Measurements from ENCODE around the gene WSCD2. TPM values are rescaled to one million over a fixed set of nuclear protein-coding genes. Genes with fewer than 3 reads are reported as not detected.

The WSCD2 gene
- total and polyA plus RNA-seq, 3 experiments from 2014 or later, result 0.39 TPM; not detected in 2

- Histone ChIP-seq H3K4me3 (ENCODE audit: low read length) (no peak overlapping the region), H3K4me1 (ENCODE audit: insufficient read depth, low read length) (no peaks in the 10 kb centered on the region), H3K27me3 (ENCODE audit: insufficient read depth, low read length, poor library complexity, severe bottlenecking) (no peaks in the 10 kb centered on the region), H3K36me3 (ENCODE audit: insufficient read depth, low read length) (no peaks in the 10 kb centered on the region), H3K9me3 (ENCODE audit: low read length) (no peaks in the 10 kb centered on the region), H3K27ac (ENCODE audit: low read depth, low read length) (no peak overlapping the region)
- Mint-ChIP-seq H3K27ac (no peak overlapping the region), H3K4me3 (no peak overlapping the region), H3K36me3 (no peaks in the 10 kb centered on the region), H3K4me1 (no peaks in the 10 kb centered on the region), H3K9me3 (no peaks in the 10 kb centered on the region), H3K27me3 (peaks cover 3 to 12% of the 10 kb centered on the region in 2 donors)
- no peak for DNase-seq
- ChIA-PET CTCF (no interaction called here), POLR2A (no interaction called here)
Observed at GRCh38 chr12:108176292-108176691, 47.2 kb downstream of the WSCD2 start.

- Mint-ChIP-seq H3K4me3 (no peak overlapping the region), H3K36me3 (no peaks in the 10 kb centered on the region), H3K27me3 (peaks cover 3 to 12% of the 10 kb centered on the region in 2 donors), H3K27ac (no peak overlapping the region), H3K4me1 (no peaks in the 10 kb centered on the region), H3K9me3 (no peaks in the 10 kb centered on the region)
- no peaks in the 10 kb centered on the region for H3K9me3 ChIP-seq (ENCODE audit: low read length)
- no peak overlapping the region for H3K4me3 ChIP-seq (ENCODE audit: low read length)
- no peak overlapping the region for H3K27ac ChIP-seq (ENCODE audit: low read depth, low read length)
- CTCF ChIA-PET, result no interaction called here
- H3K4me1 ChIP-seq (ENCODE audit: insufficient read depth, low read length), result no peaks in the 10 kb centered on the region
- POLR2A ChIA-PET, result no interaction called here
- no peak for DNase-seq
- no peaks in the 10 kb centered on the region for H3K27me3 ChIP-seq (ENCODE audit: insufficient read depth, low read length, poor library complexity, severe bottlenecking)
- no peaks in the 10 kb centered on the region for H3K36me3 ChIP-seq (ENCODE audit: insufficient read depth, low read length)
Observed at GRCh38 chr12:108177131-108177530, 48.0 kb downstream of the WSCD2 start.

DNA sequence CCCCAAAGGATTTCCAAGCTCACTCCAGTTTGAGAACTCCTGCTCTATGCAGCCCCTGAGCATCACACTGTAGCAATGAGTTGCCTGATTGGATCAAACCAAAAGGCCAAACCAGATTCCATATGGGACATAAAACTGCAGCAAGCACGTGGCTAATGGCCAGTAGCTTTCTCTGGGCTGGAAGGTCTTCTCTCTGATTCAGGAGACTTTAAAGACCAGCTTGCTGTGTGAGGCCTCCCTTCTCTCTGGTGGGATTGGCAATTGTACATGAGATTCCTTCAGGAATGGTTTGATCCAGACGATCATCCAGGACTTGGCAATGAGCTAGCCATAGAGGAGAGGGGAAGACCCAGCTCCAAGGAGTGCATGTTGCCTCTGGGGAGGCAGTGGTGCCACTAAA is 50.2 kb downstream of the WSCD2 start:
- Mint-ChIP-seq H3K36me3 (no peaks in the 10 kb centered on the region), H3K27me3 (peaks cover 3 to 8% of the 10 kb centered on the region in 2 donors), H3K9me3 (no peaks in the 10 kb centered on the region), H3K27ac (no peak overlapping the region), H3K4me1 (no peaks in the 10 kb centered on the region), H3K4me3 (no peak overlapping the region)
- no peak overlapping the region for H3K4me3 ChIP-seq (ENCODE audit: low read length)
- H3K4me1 ChIP-seq (ENCODE audit: insufficient read depth, low read length), result no peaks in the 10 kb centered on the region
- POLR2A ChIA-PET, result no interaction called here
- no peak overlapping the region for H3K27ac ChIP-seq (ENCODE audit: low read depth, low read length)
- H3K27me3 ChIP-seq (ENCODE audit: insufficient read depth, low read length, poor library complexity, severe bottlenecking), result no peaks in the 10 kb centered on the region
- no peak for DNase-seq
- CTCF ChIA-PET, result no interaction called here
- H3K36me3 ChIP-seq (ENCODE audit: insufficient read depth, low read length), result no peaks in the 10 kb centered on the region
- no peaks in the 10 kb centered on the region for H3K9me3 ChIP-seq (ENCODE audit: low read length)

GRCh38 chr12:108180255-108181094 is 51.4 kb downstream of the WSCD2 start:
- Mint-ChIP-seq H3K4me1 (no peaks in the 10 kb centered on the region), H3K36me3 (no peaks in the 10 kb centered on the region), H3K27me3 (peaks cover 3 to 8% of the 10 kb centered on the region in 2 donors), H3K4me3 (no peak overlapping the region), H3K9me3 (no peaks in the 10 kb centered on the region), H3K27ac (no peak overlapping the region)
- ChIA-PET POLR2A (no interaction called here), CTCF (no interaction called here)
- no peaks in the 10 kb centered on the region for H3K4me1 ChIP-seq (ENCODE audit: insufficient read depth, low read length)
- H3K9me3 ChIP-seq (ENCODE audit: low read length), result no peaks in the 10 kb centered on the region
- no peak for DNase-seq
- no peaks in the 10 kb centered on the region for H3K36me3 ChIP-seq (ENCODE audit: insufficient read depth, low read length)
- H3K4me3 ChIP-seq (ENCODE audit: low read length), result no peak overlapping the region
- H3K27me3 ChIP-seq (ENCODE audit: insufficient read depth, low read length, poor library complexity, severe bottlenecking), result no peaks in the 10 kb centered on the region
- H3K27ac ChIP-seq (ENCODE audit: low read depth, low read length), result no peak overlapping the region

- Mint-ChIP-seq H3K27me3 (peaks cover 3 to 8% of the 10 kb centered on the region in 2 donors), H3K27ac (no peak overlapping the region), H3K36me3 (no peaks in the 10 kb centered on the region), H3K4me3 (no peak overlapping the region), H3K4me1 (no peaks in the 10 kb centered on the region), H3K9me3 (no peaks in the 10 kb centered on the region)
- CTCF ChIA-PET, result no interaction called here
- no peaks in the 10 kb centered on the region for H3K27me3 ChIP-seq (ENCODE audit: insufficient read depth, low read length, poor library complexity, severe bottlenecking)
- no peaks in the 10 kb centered on the region for H3K36me3 ChIP-seq (ENCODE audit: insufficient read depth, low read length)
- no peaks in the 10 kb centered on the region for H3K4me1 ChIP-seq (ENCODE audit: insufficient read depth, low read length)
- no peak overlapping the region for H3K27ac ChIP-seq (ENCODE audit: low read depth, low read length)
- DNase-seq, result no peak
- H3K4me3 ChIP-seq (ENCODE audit: low read length), result no peak overlapping the region
- H3K9me3 ChIP-seq (ENCODE audit: low read length), result no peaks in the 10 kb centered on the region
- POLR2A ChIA-PET, result no interaction called here
Observed at GRCh38 chr12:108181095-108181454, 52.0 kb downstream of the WSCD2 start.

DNA sequence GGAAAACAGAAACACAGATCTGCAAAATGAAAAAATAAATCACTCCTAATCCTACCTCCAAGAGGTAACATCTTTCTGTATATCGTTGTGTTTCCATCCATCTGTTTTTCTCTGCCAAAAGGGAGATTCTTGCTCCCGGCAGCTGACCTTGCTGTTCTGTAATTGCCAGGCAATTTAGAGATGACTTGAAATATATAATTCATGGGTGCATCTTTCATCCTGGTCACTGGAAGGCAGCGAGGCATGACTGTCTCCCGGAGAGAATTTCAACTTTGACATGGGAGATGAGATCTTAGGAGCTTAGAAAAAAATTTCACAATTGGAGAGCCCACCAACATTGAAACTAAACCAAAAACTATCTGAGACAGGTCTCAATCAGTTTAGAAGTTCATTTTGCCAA is 53.0 kb downstream of the WSCD2 start:
- CTCF ChIA-PET, result no interaction called here
- H3K36me3 Mint-ChIP-seq, result no peaks in the 10 kb centered on the region
- Histone ChIP-seq H3K4me3 (ENCODE audit: low read length) (no peak overlapping the region), H3K9me3 (ENCODE audit: low read length) (no peaks in the 10 kb centered on the region), H3K4me1 (ENCODE audit: insufficient read depth, low read length) (no peaks in the 10 kb centered on the region), H3K27me3 (ENCODE audit: insufficient read depth, low read length, poor library complexity, severe bottlenecking) (no peaks in the 10 kb centered on the region), H3K36me3 (ENCODE audit: insufficient read depth, low read length) (no peaks in the 10 kb centered on the region), H3K27ac (ENCODE audit: low read depth, low read length) (no peak overlapping the region)
- no peaks in the 10 kb centered on the region for H3K9me3 Mint-ChIP-seq
- H3K4me3 Mint-ChIP-seq, result no peak overlapping the region
- H3K4me1 Mint-ChIP-seq, result no peaks in the 10 kb centered on the region
- no peak for DNase-seq
- no peak overlapping the region for H3K27ac Mint-ChIP-seq
- POLR2A ChIA-PET, result no interaction called here
- peaks cover 3 to 15% of the 10 kb centered on the region in 2 donors for H3K27me3 Mint-ChIP-seq

DNA sequence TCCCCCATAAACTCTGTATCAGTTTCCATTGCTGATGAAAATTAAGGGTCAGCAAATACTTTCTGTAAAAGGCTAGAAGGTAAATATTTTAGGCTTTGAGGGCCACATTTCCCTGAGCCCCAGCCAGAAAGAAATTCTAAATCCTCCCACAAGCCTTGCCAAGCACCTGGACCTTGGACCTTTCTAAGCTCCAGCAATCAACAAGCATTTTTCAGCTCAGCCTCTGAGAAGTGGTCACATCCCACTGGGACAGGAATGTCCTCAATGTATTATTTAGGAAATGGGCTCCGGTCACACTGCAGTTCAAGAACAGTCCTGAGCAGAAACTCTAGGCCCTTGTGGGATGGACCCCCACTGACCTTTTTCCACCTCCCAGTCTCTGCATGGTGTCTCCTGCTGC is 55.9 kb downstream of the WSCD2 start:
- H3K9me3 ChIP-seq (ENCODE audit: low read length), result no peaks in the 10 kb centered on the region
- DNase-seq, result no peak
- H3K4me1 Mint-ChIP-seq, result no peaks in the 10 kb centered on the region
- no peak overlapping the region for H3K4me3 Mint-ChIP-seq
- no peaks in the 10 kb centered on the region for H3K36me3 ChIP-seq (ENCODE audit: insufficient read depth, low read length)
- peaks cover 3 to 13% of the 10 kb centered on the region in 2 donors for H3K27me3 Mint-ChIP-seq
- H3K27me3 ChIP-seq (ENCODE audit: insufficient read depth, low read length, poor library complexity, severe bottlenecking), result no peaks in the 10 kb centered on the region
- no peak overlapping the region for H3K4me3 ChIP-seq (ENCODE audit: low read length)
- no peak overlapping the region for H3K27ac Mint-ChIP-seq
- CTCF ChIA-PET, result no interaction called here
- H3K27ac ChIP-seq (ENCODE audit: low read depth, low read length), result no peak overlapping the region
- H3K4me1 ChIP-seq (ENCODE audit: insufficient read depth, low read length), result no peaks in the 10 kb centered on the region
- POLR2A ChIA-PET, result no interaction called here
- H3K36me3 Mint-ChIP-seq, result no peaks in the 10 kb centered on the region
- H3K9me3 Mint-ChIP-seq, result no peaks in the 10 kb centered on the region

GRCh38 chr12:108187831-108188230 is 58.7 kb downstream of the WSCD2 start:
- no peaks in the 10 kb centered on the region for H3K27me3 ChIP-seq (ENCODE audit: insufficient read depth, low read length, poor library complexity, severe bottlenecking)
- Mint-ChIP-seq H3K4me3 (no peak overlapping the region), H3K4me1 (no peaks in the 10 kb centered on the region), H3K27me3 (peaks cover 5 to 16% of the 10 kb centered on the region in 2 donors), H3K9me3 (no peaks in the 10 kb centered on the region), H3K27ac (no peak overlapping the region), H3K36me3 (no peaks in the 10 kb centered on the region)
- H3K4me1 ChIP-seq (ENCODE audit: insufficient read depth, low read length), result no peaks in the 10 kb centered on the region
- H3K36me3 ChIP-seq (ENCODE audit: insufficient read depth, low read length), result no peaks in the 10 kb centered on the region
- no peaks in the 10 kb centered on the region for H3K9me3 ChIP-seq (ENCODE audit: low read length)
- DNase-seq, result no peak
- no peak overlapping the region for H3K27ac ChIP-seq (ENCODE audit: low read depth, low read length)
- CTCF ChIA-PET, result no interaction called here
- H3K4me3 ChIP-seq (ENCODE audit: low read length), result no peak overlapping the region
- POLR2A ChIA-PET, result no interaction called here
